OCI-LY7 (cell line): ENCODE measurements around the gene DENND2D.

ENCODE experiments used
- CTCF ChIP-seq: fragments of 200-600 bp; sonication (generic); conservative IDR thresholded peaks from 2 replicates; pipeline ENCODE4 v1.5.1; 2014; ENCODE audit warnings: mild to moderate bottlenecking, antibody characterized with exemption, low read length, moderate library complexity, mixed read lengths
- EZH2phosphoT487 ChIP-seq: fragments of 200-600 bp; sonication (generic); IDR thresholded peaks from 2 replicates; pipeline ENCODE4 v1.6.1; 2018; ENCODE audit warnings: low read depth, borderline replicate concordance, mild to moderate bottlenecking, mixed run types, antibody characterized with exemption, low read length, moderate library complexity, mixed read lengths

- TF ChIP-seq CTCF (no peak), EZH2phosphoT487 (no peak)
Observed at GRCh38 chr1:111232134-111232533, 31.7 kb upstream of the DENND2D start.
